ENCODE results near the gene ECEL1.

ECEL1 gene

GRCh38 chr2:232483311-232483922 lies 4.2 kb downstream of the ECEL1 start:
- no peak overlapping the region for H3K4me3 ChIP-seq (ENCODE audit: low read depth in 1 of 2, low read length in 1 of 2)
- H3K27me3 ChIP-seq = peaks cover 57% of the 10 kb centered on the region
- H3K27ac ChIP-seq = no peak overlapping the region
- H3K36me3 ChIP-seq = no peaks in the 10 kb centered on the region
- peaks cover 0 to 4% of the 10 kb centered on the region in 2 experiments for H3K4me1 ChIP-seq (ENCODE audit: control insufficient read depth in 1 of 2, insufficient read depth in 1 of 2, low read depth in 1 of 2, low read length in 1 of 2)
- TF ChIP-seq, protein P1, sequence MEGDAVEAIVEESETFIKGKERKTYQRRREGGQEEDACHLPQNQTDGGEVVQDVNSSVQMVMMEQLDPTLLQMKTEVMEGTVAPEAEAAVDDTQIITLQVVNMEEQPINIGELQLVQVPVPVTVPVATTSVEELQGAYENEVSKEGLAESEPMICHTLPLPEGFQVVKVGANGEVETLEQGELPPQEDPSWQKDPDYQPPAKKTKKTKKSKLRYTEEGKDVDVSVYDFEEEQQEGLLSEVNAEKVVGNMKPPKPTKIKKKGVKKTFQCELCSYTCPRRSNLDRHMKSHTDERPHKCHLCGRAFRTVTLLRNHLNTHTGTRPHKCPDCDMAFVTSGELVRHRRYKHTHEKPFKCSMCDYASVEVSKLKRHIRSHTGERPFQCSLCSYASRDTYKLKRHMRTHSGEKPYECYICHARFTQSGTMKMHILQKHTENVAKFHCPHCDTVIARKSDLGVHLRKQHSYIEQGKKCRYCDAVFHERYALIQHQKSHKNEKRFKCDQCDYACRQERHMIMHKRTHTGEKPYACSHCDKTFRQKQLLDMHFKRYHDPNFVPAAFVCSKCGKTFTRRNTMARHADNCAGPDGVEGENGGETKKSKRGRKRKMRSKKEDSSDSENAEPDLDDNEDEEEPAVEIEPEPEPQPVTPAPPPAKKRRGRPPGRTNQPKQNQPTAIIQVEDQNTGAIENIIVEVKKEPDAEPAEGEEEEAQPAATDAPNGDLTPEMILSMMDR (IDR thresholded peaks at IDR 0.05) = no peak
- H3K9me3 ChIP-seq = no peaks in the 10 kb centered on the region

GRCh38 chr2:232482301-232483238 lies 5.1 kb downstream of the ECEL1 start:
- Histone ChIP-seq H3K27ac (no peak overlapping the region), H3K9me3 (no peaks in the 10 kb centered on the region), H3K36me3 (no peaks in the 10 kb centered on the region), H3K4me3 (ENCODE audit: low read depth in 1 of 2, low read length in 1 of 2) (no peak overlapping the region), H3K27me3 (peaks cover 49% of the 10 kb centered on the region), H3K4me1 (ENCODE audit: control insufficient read depth in 1 of 2, insufficient read depth in 1 of 2, low read depth in 1 of 2, low read length in 1 of 2) (peaks cover 0 to 4% of the 10 kb centered on the region in 2 experiments)
- TF ChIP-seq, protein P1 (IDR thresholded peaks at IDR 0.05) = no peak

GRCh38 chr2:232481322-232482140 lies 6.1 kb downstream of the ECEL1 start:
- Histone ChIP-seq H3K36me3 (no peaks in the 10 kb centered on the region), H3K27me3 (peaks cover 42% of the 10 kb centered on the region), H3K27ac (no peak overlapping the region), H3K4me1 (ENCODE audit: control insufficient read depth in 1 of 2, insufficient read depth in 1 of 2, low read depth in 1 of 2, low read length in 1 of 2) (no peaks in the 10 kb centered on the region), H3K4me3 (ENCODE audit: low read depth in 1 of 2, low read length in 1 of 2) (no peak overlapping the region), H3K9me3 (no peaks in the 10 kb centered on the region)
- TF ChIP-seq, protein P1 (IDR thresholded peaks at IDR 0.05) = no peak

GRCh38 chr2:232480201-232481190 lies 7.1 kb downstream of the ECEL1 start:
- H3K36me3 ChIP-seq = no peaks in the 10 kb centered on the region
- no peak overlapping the region for H3K4me3 ChIP-seq (ENCODE audit: low read depth in 1 of 2, low read length in 1 of 2)
- TF ChIP-seq, protein P1 (IDR thresholded peaks at IDR 0.05) = no peak
- H3K27ac ChIP-seq = no peak overlapping the region
- no peaks in the 10 kb centered on the region for H3K4me1 ChIP-seq (ENCODE audit: control insufficient read depth in 1 of 2, insufficient read depth in 1 of 2, low read depth in 1 of 2, low read length in 1 of 2)
- peaks cover 31% of the 10 kb centered on the region for H3K27me3 ChIP-seq
- no peaks in the 10 kb centered on the region for H3K9me3 ChIP-seq

Data from neutrophil (primary cell).